Activated T-cell treated with anti-CD3 and anti-CD28 coated beads for 24 hours (primary cell): Measurements from ENCODE around the gene ARPC3.
"Not testable (repeated sequence)": the region's sequence is repeated elsewhere in the genome, so short reads cannot be mapped to it uniquely, and the experiment has no call there.

ENCODE experiments used
- DNase-seq: peaks from one replicate; pipeline ENCODE4 v3.0.0-alpha.2; 2020; ENCODE audit warnings: low read depth

ARPC3 gene

DNA sequence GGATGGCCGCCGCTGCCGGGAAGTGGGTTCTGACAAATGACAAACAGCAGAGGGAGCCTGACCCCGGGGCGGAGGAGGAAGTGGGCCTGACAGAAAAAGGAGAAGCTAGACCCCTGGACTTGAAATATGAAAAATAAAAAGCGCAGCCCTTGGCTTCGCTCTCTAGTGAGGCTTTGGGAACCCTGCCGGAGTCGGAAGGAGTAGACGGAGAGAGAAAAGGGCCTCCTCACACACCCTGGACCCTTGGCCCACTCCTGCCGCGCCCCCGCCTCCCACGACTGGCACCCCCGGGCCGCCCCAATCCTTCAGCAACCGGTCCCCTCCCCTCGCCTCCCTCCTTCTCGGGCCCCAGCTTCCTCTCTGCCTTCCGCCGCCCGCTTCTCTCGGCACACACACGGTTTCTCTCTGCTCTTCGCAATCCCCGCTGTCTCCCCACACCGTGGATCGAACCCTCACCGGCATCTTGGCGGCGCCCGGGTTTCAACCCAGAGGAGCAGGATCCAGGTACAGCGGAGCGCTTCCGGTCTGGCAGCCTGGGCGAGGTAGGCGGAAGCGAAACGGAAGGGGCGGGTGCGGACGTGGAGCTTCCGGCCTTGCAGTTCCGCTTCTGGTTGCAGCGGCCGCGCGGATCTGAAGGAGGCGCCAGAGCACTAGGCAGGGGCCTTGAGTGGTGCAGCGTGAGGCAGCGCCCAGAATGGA, at the start of gene ARPC3:
Gene ARPC3, minus strand, starts transcription at position 539 of the 699 bp plus-strand sequence. Its CDS starts 77 bp downstream, at position 462.
- DNase-seq, result peak; percentile 92

DNA sequence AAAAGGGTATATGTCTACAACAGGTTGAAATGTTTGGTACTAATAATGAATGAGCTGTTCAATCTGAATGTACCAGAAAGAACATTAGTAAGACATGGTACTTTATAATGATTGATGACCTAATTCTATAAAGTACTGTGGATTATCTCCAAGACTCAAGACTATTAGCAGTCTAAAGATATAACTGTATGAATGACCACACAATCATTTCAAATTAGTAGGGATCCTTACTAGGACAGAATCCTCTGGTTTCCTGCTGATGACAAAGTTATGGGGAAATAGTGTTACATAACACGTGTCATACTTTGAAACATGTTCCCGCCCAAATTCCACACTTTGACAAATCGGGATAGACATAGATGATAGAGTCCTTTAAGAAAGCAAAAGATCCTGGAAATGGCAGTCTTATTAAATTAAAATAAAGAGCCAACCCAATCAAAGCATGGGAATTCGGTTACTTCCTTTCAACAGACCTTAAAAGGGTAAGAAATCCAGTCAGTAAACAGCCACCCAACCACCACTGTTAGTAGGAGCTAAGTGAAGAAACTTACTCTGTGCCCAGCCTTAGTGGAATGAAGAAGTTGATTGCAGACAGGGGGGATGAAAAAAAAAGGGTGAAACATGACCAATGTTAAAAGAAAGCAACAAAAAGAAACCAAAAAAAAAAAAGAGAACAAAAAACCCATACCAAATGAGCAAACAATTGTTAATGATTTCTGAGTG, 49.0 kb upstream of the ARPC3 start:
- no peak for DNase-seq

DNA sequence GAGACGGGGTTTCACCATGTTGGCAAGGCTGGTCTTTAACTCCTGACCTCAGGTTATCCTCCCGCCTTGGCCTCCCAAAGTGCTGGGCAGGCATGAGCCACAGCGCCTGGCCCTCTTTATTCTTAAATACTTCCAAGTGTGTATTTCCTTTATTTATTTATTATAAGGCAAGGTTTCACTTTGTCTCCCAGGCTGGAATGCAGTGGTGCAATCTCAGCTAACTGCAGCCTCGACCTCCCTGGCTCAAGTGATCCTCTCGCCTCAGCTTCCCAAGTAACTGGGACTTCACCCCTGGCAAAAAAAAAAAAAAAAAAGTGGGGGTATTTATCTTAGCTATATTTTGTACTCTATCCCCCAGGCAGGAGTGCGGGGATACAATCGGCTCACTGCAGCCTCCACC, 25.3 kb upstream of the ARPC3 start:
- DNase-seq, result no peak

DNA sequence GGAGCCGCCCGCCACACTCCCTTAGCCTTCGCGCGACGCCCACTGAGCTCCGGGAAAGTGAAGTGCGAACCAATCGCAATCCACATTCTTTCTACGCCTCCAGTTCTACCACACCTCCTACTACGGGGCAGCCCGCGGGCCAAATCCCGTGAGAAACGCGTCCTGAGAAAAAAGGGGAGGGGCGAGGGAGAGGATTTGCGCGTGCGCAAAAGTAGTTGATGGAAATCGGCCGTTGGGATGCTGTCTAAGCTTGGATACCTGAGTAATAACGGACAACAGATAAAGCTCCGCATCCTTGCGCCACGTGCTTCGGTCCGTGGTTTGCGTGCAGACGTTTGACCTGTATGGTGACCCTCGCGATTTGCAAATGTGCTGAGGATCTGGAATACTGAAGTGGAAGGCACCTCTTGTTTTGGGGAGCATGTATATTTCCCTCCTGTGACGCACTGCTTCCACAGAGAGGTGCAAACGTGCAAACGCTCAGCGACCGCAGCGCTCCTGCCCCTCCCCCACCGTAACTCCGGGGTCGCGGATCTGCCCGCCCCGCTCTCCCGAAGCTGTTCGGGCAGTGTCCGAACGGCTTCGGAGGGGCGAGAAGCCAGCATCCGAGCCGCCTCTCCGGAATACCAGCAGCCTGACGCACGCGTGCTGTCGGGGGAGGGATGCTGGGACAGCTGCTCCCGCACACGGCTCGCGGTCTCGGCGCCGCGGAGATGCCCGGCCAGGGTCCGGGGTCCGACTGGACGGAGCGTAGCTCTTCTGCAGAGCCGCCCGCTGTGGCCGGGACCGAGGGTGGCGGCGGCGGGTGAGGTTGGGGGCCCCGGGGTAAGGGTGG, 18.3 kb upstream of the ARPC3 start, which contains the start of the genes FAM216A and GPN3:
Gene FAM216A, plus strand, starts transcription at position 632 of the 835 bp plus-strand sequence. Its CDS starts 31 bp downstream, at position 663.
Gene GPN3, minus strand, starts transcription at position 44 of the 835 bp plus-strand sequence. CDS start 54 bp downstream, outside the sequence.
- DNase-seq, result peak; percentile 93

DNA sequence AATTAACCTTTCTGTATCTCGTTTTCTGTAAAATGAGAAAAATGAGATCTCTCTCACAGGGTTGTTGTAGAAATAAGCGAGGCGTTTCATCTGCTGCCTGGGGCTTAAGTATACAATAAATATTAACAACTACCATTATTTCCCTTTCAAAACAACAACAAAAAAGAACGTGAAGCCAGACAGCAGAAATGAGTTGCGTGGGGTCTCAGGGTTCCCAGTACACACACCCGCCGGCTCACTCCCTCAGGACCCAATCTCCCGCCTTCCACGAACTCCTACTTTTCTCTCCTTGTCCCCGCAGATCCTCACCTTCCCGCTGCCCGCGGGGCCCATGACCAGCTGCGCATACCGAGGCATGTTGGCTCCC, 17.7 kb upstream of the ARPC3 start:
- no peak for DNase-seq

DNA sequence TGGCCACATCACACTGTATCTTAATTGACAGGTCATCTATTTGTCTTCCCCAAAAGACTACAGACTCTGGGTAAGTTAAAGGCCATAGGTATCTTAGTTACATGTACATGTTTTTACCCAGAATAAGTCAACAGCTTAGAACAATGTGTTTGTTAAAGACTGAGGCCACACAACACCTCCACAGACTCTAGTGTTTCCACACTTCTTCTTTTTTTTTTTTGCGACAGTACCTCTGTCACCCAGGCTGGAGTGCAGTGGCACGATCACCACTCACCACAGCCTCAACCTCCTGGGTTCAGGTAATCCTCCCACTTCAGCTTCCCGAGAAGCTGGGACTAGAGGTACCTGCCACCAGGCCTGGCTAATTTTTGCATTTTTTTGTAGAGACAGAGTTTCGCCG, 16.7 kb upstream of the ARPC3 start:
- no peak for DNase-seq

DNA sequence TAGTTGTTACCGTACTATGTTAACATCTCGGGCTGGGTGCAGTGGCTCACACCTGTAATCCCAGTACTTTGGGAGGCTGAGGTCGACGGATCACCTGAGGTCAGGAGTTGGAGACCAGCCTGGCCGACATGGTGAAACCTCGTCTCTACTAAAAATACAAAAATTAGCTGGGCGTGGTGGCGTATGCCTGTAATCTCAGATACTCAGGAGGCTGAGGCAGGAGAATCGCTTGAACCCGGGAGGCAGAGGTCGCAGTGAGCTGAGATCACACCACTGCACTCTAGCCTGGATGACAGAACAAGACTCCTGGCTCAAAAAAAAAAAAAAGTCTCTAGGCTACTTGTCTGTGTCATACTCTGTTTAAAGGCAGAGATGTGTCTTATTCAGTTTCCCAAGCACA, 15.6 kb upstream of the ARPC3 start:
- not testable (repeated sequence) for DNase-seq

DNA sequence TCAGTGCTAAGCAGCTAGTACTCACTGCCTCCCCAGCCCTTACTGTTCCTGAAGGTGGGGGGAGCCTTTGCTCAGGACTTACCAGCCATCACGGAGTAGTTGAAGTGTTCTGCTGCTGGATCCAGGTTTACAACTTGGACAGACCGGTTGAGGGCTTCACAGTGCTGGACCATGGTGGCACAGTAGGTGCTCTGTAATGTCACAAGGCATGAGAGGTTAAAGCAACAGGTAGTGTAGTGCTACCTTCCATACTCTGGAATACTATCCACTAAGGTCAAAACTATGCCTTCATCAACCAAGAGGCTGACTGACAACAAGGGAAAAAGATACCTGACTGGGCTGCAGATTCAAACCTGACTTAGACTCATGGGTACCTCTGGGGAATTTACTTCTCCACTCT, 14.9 kb upstream of the ARPC3 start:
- no peak for DNase-seq

DNA sequence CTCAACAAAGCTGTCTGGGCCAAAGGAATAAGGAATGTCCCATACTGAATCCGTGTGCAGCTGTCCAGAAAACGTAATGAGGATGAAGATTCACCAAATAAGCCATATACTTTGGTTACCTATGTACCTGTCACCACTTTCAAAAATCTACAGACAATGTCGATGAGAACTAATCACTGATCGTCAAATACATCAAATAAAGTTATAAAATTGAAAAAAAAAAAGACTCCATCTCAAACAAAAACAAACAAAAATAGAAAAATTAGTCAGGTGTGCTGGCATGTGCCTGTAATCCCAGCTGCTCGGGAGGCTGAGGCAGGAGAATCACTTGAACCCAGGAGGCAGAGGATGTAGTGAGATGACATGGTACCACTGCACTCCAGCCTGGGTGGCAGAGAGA, 11.1 kb upstream of the ARPC3 start:
- DNase-seq, result not testable (repeated sequence)

DNA sequence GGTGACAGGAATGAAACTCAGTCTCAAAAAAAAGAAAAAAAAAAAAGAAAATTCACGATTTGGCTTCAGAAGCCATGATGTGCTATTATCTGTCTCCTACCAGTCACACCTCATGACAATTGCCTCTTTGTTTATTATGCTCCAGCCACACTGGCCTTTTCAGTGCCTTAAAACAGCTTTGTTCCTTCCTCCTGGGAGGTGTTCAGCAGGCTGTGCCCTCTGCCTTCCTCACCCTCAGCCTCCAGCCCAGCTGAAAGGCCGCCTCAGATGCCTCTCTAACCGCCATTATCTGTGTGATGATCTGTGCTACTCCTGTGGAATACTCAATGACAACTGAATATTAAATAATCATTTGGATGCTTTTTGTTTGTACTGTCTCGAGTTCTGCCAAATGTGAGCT, 8.6 kb upstream of the ARPC3 start:
- no peak for DNase-seq

DNA sequence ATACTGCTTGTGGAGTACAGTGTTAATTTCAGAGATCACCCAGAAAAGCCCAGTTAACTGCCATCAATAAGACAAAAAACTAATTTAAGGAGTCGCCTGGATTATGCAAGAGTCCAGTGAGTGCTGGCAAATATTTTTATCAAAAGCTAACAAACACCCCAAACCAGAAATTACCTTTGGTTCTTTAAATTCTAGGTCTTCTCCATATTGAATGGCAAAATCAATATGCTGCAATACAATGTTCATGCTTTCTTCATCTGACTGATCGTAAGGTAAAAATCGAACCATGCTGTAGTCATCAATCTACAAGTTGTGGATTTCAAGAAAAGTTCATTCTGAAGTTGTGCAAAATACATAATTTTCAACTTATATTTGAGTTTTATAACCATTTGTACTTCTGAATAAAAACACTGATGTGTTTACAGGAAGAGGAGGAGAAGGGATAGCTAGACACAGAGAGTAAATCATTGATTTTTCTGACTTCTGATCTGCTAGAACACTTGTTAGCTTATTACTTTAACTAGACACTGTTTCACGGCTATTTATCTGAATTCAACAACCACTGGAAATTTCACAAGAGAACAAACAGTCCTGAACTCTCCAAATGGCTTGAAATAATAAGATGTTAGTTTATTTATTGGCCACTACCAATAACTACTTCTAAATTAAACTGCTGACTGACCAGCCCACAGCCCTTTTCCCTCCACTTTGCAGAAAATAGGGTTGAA, 3.6 kb upstream of the ARPC3 start:
- no peak for DNase-seq

DNA sequence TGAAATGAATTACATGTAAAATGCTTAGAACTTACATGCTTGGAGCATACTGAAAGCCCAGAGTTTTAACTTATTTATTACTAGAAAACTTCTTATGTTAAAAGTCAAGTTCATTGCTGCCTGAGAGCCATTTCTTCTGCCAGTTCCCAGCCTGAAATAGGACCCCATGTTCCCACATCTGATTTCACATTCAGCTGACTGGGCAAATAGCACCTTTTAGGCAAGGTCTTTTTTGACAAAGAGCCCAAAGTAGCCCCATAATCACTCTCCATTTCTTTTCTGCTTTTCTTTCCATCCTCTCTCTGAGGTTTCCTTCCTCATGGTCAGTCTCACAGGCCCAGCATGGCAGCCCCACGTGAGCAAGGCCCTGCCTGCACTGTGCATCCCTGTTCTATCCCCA, 1.1 kb upstream of the ARPC3 start:
- DNase-seq, result no peak

DNA sequence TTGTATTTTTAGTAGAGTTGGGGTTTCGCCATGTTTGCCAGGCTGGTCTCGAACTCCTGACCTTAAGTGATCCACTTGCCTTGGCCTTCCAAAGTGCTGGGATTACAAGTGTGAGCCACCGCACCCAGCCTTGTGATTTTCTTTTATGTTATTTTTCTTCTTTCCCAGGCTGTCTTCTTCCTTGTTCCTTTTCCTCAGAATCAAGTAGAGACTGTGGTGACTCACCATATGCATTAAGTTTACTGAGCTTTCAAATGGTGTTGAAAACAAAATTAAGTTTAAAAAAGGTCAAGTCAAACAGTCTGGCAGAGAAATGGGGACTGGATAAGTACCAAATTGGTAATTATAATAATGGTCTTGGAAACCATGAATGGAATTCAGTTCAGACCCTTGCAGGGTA, 5.7 kb downstream of the ARPC3 start:
- DNase-seq, result no peak

DNA sequence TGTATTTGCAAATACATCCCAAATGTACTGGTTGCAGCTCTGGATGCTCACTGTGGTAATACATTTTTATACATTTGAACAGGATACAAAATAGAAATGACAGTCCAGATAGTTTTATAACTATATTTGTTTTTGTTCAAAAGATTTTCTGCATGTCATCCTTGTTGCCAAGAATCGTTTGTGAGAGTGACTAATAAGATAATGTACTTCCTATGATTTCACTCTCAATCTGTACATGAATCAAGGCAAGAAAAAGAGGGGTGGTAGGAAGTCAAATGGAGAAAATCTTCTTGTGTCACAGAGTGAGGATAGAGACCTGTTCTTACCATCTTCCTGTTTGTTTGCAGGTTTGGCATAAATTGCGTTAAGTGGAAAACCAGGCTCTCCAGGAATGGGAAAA, 13.9 kb downstream of the ARPC3 start:
- DNase-seq, result no peak

DNA sequence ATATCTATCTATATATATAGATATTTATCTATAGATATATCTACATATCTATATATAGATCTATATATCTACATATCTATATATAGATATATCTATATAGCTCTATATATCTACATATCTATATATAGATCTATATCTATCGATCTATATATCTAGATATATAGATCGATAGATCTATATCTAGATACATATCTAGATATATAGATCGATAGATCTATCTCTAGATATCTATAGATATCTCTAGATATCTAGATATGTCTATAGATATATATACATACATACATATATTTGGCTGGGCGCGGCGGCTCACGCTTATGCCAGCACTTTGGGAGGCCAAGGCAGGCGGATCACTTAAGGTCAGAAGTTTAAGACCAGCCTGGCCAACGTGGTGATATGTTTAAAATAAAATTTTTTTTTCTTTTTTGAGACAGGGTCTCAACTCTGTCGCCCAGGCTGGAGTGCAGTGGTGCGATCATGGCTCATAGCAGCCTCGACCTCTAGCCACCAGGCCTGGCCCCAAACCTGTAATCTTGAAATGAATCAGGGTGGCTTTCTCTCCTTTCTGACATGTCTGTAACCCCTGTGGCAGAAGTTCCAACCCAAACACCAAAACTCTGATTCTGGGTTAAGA, 18.1 kb downstream of the ARPC3 start:
- no peak for DNase-seq

DNA sequence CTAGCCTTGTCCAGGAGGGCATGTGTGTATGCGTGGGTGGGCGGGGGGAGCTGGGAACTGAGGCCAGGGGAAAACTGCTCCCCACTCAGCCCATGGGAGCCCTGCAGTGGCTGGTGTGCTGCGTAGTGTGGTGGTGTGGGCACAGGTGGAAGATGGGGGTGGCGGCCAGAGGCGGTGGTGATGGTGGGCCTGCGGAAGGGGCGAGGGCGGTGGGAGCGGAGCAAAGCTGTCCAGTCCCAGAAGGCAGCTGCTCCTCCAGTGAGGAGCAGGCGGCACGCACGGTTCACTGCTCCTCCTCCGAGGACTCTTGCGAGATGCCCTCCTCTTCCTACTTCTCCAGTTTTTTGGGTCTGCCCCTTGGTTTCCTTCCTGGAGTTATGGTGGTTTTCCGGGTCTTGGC, 20.5 kb downstream of the ARPC3 start:
- not testable (repeated sequence) for DNase-seq

DNA sequence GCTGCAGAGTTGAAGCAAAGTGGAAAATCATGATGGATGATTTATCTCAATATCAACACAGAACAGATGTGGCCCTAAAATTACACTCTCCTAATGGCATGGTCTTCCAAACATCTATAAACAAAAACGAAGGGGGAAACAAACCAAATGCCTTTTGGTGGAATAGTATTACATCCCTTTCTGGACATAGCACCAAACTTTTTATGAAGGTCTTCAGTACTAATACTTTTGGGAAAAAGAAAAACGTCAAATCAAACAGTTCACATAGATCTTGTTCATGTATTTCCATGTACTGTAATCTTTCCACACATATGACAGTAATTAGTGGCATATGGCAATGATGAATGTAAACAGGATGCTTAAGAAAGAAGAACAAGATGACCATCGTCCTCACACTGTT, 23.7 kb downstream of the ARPC3 start:
- no peak for DNase-seq

DNA sequence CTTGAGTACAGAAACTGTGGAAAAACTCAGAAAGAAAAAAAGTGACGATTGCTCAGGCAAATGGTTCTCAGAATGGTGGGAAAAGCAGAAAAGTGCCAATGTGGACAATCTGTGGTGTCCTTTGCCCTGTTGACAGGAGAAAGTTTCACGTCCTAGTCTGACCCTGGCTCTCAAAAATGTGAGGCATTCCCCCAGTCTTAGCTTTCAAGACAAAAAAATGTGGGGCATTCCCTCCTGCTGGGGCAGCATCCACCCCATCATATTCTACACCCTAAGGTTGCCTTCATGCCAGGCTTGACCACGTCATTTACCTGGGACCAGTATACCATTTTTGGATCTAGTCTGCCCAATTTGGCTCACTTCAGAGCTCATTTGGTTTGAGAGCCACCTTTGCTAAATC, 25.9 kb downstream of the ARPC3 start:
- DNase-seq, result no peak

DNA sequence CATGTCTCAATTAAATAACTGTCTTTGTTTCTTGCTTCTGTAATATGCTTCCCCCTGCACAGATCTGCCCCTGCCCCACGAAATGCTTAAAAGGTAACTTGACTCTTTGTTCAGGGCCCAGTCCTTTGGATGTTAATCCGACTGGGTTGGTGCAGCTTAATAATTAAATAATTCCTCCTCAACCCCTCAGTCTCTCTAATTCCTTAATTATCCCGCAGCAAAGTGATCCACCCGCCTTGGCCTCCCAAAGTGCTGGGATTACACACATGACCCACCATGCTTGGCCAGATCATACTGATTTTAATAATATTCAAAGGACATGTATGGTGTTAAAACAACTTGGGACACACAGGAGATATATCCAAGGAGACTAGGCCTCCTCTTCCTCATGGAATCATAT, 28.4 kb downstream of the ARPC3 start:
- no peak for DNase-seq

DNA sequence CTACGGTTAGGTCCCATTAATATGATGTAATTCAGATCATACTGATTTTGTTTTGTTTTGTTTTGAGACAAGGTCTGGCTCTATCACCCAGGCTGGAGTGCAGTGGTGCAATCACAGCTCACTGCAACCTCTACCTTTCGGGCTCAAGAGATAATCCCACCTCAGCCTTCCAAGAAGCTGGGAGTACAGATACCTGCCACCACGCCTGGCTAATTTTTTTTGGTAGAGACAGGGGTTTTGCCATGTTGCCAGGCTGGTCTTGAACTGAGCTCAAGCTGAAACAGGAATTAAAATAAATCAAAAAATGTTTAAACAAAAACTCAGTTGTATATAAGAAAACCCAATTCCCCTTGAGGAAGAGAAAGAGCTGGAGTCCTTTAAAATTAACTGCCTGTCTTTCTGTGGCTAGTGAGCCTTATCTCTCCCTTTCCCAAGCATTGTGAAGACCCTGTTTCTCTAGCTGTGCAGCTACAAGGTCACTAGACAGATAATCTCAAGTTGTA, 28.9 kb downstream of the ARPC3 start:
- DNase-seq, result no peak

DNA sequence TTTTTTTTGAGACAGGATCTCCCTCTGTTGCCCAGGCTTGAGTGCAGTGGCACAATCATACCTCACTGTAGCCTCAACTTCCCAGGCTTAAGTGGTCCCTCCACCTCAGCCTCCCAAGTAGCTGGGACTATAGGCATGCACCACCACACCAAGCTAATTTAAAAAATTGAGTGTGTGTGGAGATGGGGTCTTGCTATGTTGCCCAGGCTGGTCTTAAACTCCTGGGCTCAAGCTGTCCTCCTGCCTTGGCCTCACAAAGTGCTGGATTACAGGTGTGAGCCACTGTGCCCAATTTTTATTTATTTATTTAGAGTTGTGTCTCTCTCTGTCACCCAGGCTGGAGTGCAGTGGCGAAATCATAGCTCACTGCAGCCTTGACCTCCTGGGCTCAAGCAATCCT, 29.5 kb downstream of the ARPC3 start:
- not testable (repeated sequence) for DNase-seq
